ENCODE measurements around the gene SLC5A1.

SLC5A1 gene

GRCh38 chr22:32052244-32052643, 9.2 kb downstream of the SLC5A1 start:
- FAIRE-seq = no peak

GRCh38 chr22:32052936-32053791, 10.1 kb downstream of the SLC5A1 start:
- peak; percentile 99 for FAIRE-seq

- no peak for FAIRE-seq
These were observed 12.0 kb downstream of the SLC5A1 start for GRCh38 chr22:32055069-32055468.

- FAIRE-seq = no peak
These were observed 15.7 kb downstream of the SLC5A1 start for GRCh38 chr22:32058656-32059260.

GRCh38 chr22:32059426-32059825, 16.4 kb downstream of the SLC5A1 start:
- FAIRE-seq = no peak

GRCh38 chr22:32063701-32064100, 20.6 kb downstream of the SLC5A1 start:
- no peak for FAIRE-seq

- FAIRE-seq = no peak
These were observed 23.8 kb downstream of the SLC5A1 start for GRCh38 chr22:32066820-32067219.

- FAIRE-seq = no peak
These were observed 24.6 kb downstream of the SLC5A1 start for GRCh38 chr22:32067613-32068012.

- FAIRE-seq = no peak
These were observed 26.7 kb downstream of the SLC5A1 start for GRCh38 chr22:32069579-32070372.

GRCh38 chr22:32073262-32073661, 30.2 kb downstream of the SLC5A1 start:
- no peak for FAIRE-seq

- no peak for FAIRE-seq
These were observed 30.8 kb downstream of the SLC5A1 start for GRCh38 chr22:32073823-32074380.

- FAIRE-seq = no peak
These were observed 33.1 kb downstream of the SLC5A1 start for GRCh38 chr22:32075997-32076760.

- FAIRE-seq = no peak
These were observed 33.7 kb downstream of the SLC5A1 start for GRCh38 chr22:32076761-32077084.

GRCh38 chr22:32077151-32077550, 34.1 kb downstream of the SLC5A1 start:
- no peak for FAIRE-seq

- no peak for FAIRE-seq
These were observed 36.3 kb downstream of the SLC5A1 start for GRCh38 chr22:32079130-32080089.

GRCh38 chr22:32080904-32081303, 37.8 kb downstream of the SLC5A1 start:
- FAIRE-seq = peak; percentile 90

GRCh38 chr22:32082331-32082730, 39.3 kb downstream of the SLC5A1 start:
- FAIRE-seq = no peak

- no peak for FAIRE-seq
These were observed 39.9 kb downstream of the SLC5A1 start for GRCh38 chr22:32083000-32083399.

- no peak for FAIRE-seq
These were observed 40.8 kb downstream of the SLC5A1 start for GRCh38 chr22:32083814-32084213.

- FAIRE-seq = no peak
These were observed 45.0 kb downstream of the SLC5A1 start for GRCh38 chr22:32088084-32088483.

GRCh38 chr22:32097018-32097417, 54.0 kb downstream of the SLC5A1 start:
- FAIRE-seq = no peak
